GM12878 (cell line): ENCODE measurements around the gene SET. TPM values are rescaled to one million over a fixed set of nuclear protein-coding genes. Genes with fewer than 3 reads are reported as not detected.

ENCODE experiments used
- BHLHE40 ChIP-seq, 2 experiments: fragments of 450-650 bp in 1 of 2; IDR thresholded peaks; 2 replicates each; pipeline ENCODE4 v1.6.1; 2011 to 2017; ENCODE audit warnings: low read depth in 2 of 2, borderline replicate concordance in 1 of 2, improper control_type of control experiment in 1 of 2, low read length in 1 of 2, mild to moderate bottlenecking in 1 of 2
- DPF2 ChIP-seq: fragments of 450-650 bp; IDR thresholded peaks from 2 replicates; pipeline ENCODE4 v1.6.1; 2017; ENCODE audit warnings: mild to moderate bottlenecking
- EGR1 ChIP-seq, 2 experiments: IDR thresholded peaks; 1 replicate in 1 of 2; 2 replicates in 1 of 2; pipeline ENCODE4 v1.6.1; 2011 to 2012; ENCODE audit warnings: low read depth in 2 of 2, low read length in 2 of 2, borderline replicate concordance in 1 of 2, mild to moderate bottlenecking in 1 of 2, moderate library complexity in 1 of 2
- EP300 ChIP-seq, 2 experiments: fragments of 150-350 bp in 1 of 2; IDR thresholded peaks; 2 replicates each; pipeline ENCODE4 v1.6.1; 2011 to 2012; ENCODE audit warnings: low read depth in 2 of 2, low read length in 2 of 2, borderline replicate concordance in 1 of 2, improper control_type of control experiment in 1 of 2, inconsistent platforms in 1 of 2; ENCODE audit not compliant: control insufficient read depth in 1 of 2
- ETV6 ChIP-seq, 2 experiments: fragments of 450-650 bp in 1 of 2; IDR thresholded peaks in 1 of 2; conservative IDR thresholded peaks in 1 of 2; 2 replicates each; pipeline ENCODE4 v1.6.1; 2014; ENCODE audit warnings: antibody characterized with exemption in 1 of 2, borderline replicate concordance in 1 of 2, low read depth in 1 of 2, mild to moderate bottlenecking in 1 of 2, moderate library complexity in 1 of 2
- KDM1A ChIP-seq: fragments of 200-600 bp; sonication (generic); IDR thresholded peaks from 2 replicates; pipeline ENCODE4 v1.6.1; 2016; ENCODE audit warnings: borderline replicate concordance
- LARP7 ChIP-seq: fragments of 450-650 bp; IDR thresholded peaks from 2 replicates; pipeline ENCODE4 v1.6.1; 2017; ENCODE audit warnings: mild to moderate bottlenecking
- MEF2B ChIP-seq: fragments of 450-650 bp; IDR thresholded peaks from 2 replicates; pipeline ENCODE4 v1.6.1; 2018; ENCODE audit warnings: mild to moderate bottlenecking, moderate library complexity; ENCODE audit not compliant: partially characterized antibody, poor library complexity, severe bottlenecking
- MTA2 ChIP-seq: fragments of 450-650 bp; IDR thresholded peaks from 2 replicates; pipeline ENCODE4 v1.6.1; 2016; ENCODE audit warnings: low read depth, mild to moderate bottlenecking, moderate library complexity
- NFYB ChIP-seq: IDR thresholded peaks from 2 replicates; pipeline ENCODE4 v1.6.1; 2011; ENCODE audit warnings: low read depth, mild to moderate bottlenecking, low read length, improper control_type of control experiment, moderate library complexity; ENCODE audit not compliant: insufficient read depth
- PRDM15 ChIP-seq: fragments of 450-650 bp; formaldehyde crosslinking; IDR thresholded peaks from 2 replicates; pipeline ENCODE4 v1.4.0; 2020; ENCODE audit warnings: mild to moderate bottlenecking, moderate library complexity
- RUNX3 ChIP-seq: IDR thresholded peaks from 2 replicates; pipeline ENCODE4 v1.6.1; 2012; ENCODE audit warnings: low read length, inconsistent platforms
- SP1 ChIP-seq: IDR thresholded peaks from one replicate; pipeline ENCODE4 v1.6.1; 2011; ENCODE audit warnings: low read depth, low read length
- SRF ChIP-seq, 2 experiments: IDR thresholded peaks; 2 replicates each; pipeline ENCODE4 v1.6.1; 2011; ENCODE audit warnings: low read depth in 2 of 2, low read length in 2 of 2, mild to moderate bottlenecking in 1 of 2, moderate library complexity in 1 of 2
- TAF1 ChIP-seq: IDR thresholded peaks from 2 replicates; pipeline ENCODE4 v1.6.1; 2011; ENCODE audit warnings: mild to moderate bottlenecking, low read depth, low read length, borderline replicate concordance
- USF1 ChIP-seq: IDR thresholded peaks from 2 replicates; pipeline ENCODE4 v1.6.1; 2011; ENCODE audit warnings: borderline replicate concordance, low read depth, mild to moderate bottlenecking, moderate library complexity, mixed read lengths, low read length; ENCODE audit not compliant: insufficient read depth; ENCODE audit errors: extremely low read length
- ZNF207 ChIP-seq: fragments of 450-650 bp; IDR thresholded peaks from 2 replicates; pipeline ENCODE4 v1.6.1; 2014; ENCODE audit warnings: antibody characterized with exemption, mild to moderate bottlenecking, borderline replicate concordance
- ZNF24 ChIP-seq: fragments of 450-650 bp; IDR thresholded peaks from 2 replicates; pipeline ENCODE4 v1.6.1; 2017; ENCODE audit warnings: antibody characterized with exemption, mild to moderate bottlenecking
- ZSCAN29 ChIP-seq: fragments of 450-650 bp; IDR thresholded peaks from 2 replicates; pipeline ENCODE4 v1.6.1; 2017; ENCODE audit warnings: mild to moderate bottlenecking, moderate library complexity
- polyA plus RNA-seq, 11 experiments: library from polyadenylated mRNA; depleted of rRNA in 4 of 11; unstranded in 6 of 11; stranded (reverse) in 5 of 11; fragments of >200 nt; fragmentation: Nextera tagmentation in 4 of 11; fragmentation: Illumina TruSeq in 1 of 11; extraction: Ambion mirVana in 4 of 11; extraction: Trizol in 1 of 11; gene quantifications; 1 replicate in 1 of 11; 2 replicates in 10 of 11; pipeline versions ENCODE4 v1.2.1 to v1.2.3, GENCODE V29; 2011 to 2016; ENCODE audit warnings: inconsistent platforms in 2 of 11, missing spikeins in 2 of 11, low read depth in 1 of 11
- total RNA-seq, 4 experiments: library from RNA; depleted of rRNA in 3 of 4; stranded (reverse); fragments of >200 nt in 3 of 4; fragmentation: Illumina TruSeq in 1 of 4; extraction: Trizol in 1 of 4; gene quantifications; 2 replicates each; pipeline versions ENCODE4 v1.2.1 to v1.2.3, GENCODE V29; 2013 to 2021
- TF ChIP-seq, protein P1 (sequence below): fragments of 450-650 bp; IDR thresholded peaks from 2 replicates; pipeline ENCODE4 v1.6.1; 2018; ENCODE audit warnings: mild to moderate bottlenecking, low read depth, moderate library complexity; ENCODE audit not compliant: partially characterized antibody
- TF ChIP-seq, protein P2 (sequence below): fragments of 450-650 bp; IDR thresholded peaks from 2 replicates; pipeline ENCODE4 v1.6.1; 2016; ENCODE audit warnings: mild to moderate bottlenecking

SET gene
- total and polyA plus RNA-seq, 10 of the 15 experiments (the other 5 are each of a cell fraction or from before 2014, with no cell fraction given) = 284 to 706 (median 445) TPM

DNA sequence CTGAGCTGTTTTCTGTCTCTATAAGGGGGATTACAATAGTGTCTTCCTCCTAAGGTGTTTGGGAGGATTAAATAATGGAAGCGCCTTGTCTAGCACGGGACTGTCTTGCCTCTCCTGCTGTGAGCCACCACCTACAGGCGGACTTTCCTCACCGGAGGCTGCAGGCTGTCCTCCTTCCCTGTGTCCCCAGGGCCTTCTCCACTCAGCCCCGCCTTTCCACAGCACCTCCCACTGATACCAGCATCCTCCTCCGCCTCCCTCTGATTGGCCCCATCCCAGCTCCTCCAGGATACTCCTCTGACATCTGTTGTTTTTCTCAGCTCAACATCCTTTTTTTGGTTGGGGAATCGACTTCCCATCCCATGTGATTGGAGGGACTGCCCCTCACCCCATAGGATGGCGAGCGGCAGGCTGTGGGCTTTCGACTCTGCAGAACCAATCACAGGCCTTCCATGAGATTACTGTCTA is 35.8 kb downstream of the SET start (continued):
- TF ChIP-seq, protein P1, sequence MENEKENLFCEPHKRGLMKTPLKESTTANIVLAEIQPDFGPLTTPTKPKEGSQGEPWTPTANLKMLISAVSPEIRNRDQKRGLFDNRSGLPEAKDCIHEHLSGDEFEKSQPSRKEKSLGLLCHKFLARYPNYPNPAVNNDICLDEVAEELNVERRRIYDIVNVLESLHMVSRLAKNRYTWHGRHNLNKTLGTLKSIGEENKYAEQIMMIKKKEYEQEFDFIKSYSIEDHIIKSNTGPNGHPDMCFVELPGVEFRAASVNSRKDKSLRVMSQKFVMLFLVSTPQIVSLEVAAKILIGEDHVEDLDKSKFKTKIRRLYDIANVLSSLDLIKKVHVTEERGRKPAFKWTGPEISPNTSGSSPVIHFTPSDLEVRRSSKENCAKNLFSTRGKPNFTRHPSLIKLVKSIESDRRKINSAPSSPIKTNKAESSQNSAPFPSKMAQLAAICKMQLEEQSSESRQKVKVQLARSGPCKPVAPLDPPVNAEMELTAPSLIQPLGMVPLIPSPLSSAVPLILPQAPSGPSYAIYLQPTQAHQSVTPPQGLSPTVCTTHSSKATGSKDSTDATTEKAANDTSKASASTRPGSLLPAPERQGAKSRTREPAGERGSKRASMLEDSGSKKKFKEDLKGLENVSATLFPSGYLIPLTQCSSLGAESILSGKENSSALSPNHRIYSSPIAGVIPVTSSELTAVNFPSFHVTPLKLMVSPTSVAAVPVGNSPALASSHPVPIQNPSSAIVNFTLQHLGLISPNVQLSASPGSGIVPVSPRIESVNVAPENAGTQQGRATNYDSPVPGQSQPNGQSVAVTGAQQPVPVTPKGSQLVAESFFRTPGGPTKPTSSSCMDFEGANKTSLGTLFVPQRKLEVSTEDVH = no peak
- TF ChIP-seq BHLHE40 (IDR thresholded peaks at IDR 0.05; ENCODE audit: borderline replicate concordance in 1 of 2, low read depth in 2 of 2, low read length in 1 of 2) (peak in 1 of 2 experiments; percentile 44; a peak in 1 of 4 replicates), EGR1 (IDR thresholded peaks at IDR 0.05; ENCODE audit: borderline replicate concordance in 1 of 2, low read depth in 2 of 2, low read length in 2 of 2) (no peak), RUNX3 (no peak), LARP7 (0 out of 2 replicates have a peak, but pooled peaks have one; percentile 9), DPF2 (0 out of 2 replicates have a peak, but pooled peaks have one; percentile 4), ZNF207 (no peak), ETV6 (conservative IDR thresholded peaks at IDR 0.05 in 1 of 2, IDR thresholded peaks at IDR 0.05 in 1 of 2; ENCODE audit: borderline replicate concordance in 1 of 2, low read depth in 1 of 2) (no peak; a peak in 1 of 4 replicates), KDM1A (no peak), SP1 (peak; percentile 4), PRDM15 (CRISPR knock-in tag) (no peak), MTA2 (no peak), TAF1 (no peak), MEF2B (peak; percentile 56), SRF (IDR thresholded peaks at IDR 0.05; ENCODE audit: low read depth in 2 of 2, low read length in 2 of 2) (no peak), ZNF24 (no peak), NFYB (peak; percentile 72), ZSCAN29 (no peak), USF1 (no peak), EP300 (IDR thresholded peaks at IDR 0.05; ENCODE audit: borderline replicate concordance in 1 of 2, control insufficient read depth in 1 of 2, low read depth in 2 of 2, low read length in 2 of 2) (no peak)
- TF ChIP-seq, protein P2, sequence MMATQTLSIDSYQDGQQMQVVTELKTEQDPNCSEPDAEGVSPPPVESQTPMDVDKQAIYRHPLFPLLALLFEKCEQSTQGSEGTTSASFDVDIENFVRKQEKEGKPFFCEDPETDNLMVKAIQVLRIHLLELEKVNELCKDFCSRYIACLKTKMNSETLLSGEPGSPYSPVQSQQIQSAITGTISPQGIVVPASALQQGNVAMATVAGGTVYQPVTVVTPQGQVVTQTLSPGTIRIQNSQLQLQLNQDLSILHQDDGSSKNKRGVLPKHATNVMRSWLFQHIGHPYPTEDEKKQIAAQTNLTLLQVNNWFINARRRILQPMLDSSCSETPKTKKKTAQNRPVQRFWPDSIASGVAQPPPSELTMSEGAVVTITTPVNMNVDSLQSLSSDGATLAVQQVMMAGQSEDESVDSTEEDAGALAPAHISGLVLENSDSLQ = peak; percentile 24; the same call in 1 of the 2 replicates
